Endothelial cell of umbilical vein (primary cell): ENCODE data around the gene TRPC6. TPM values are rescaled to one million over a fixed set of nuclear protein-coding genes. Genes with fewer than 3 reads are reported as not detected.

Experiments used
- BruUV-seq: library from RNA; stranded (reverse); fragments of 400-500 nt; replicated peaks from 2 replicates; lab custom pipeline; 2021; lab: Mats Ljungman, UMichigan
- CTCF ChIA-PET: fragments of 300-600, 350-600 bp; sonication (Branson Sonifier 250); formaldehyde crosslinking; loops from one replicate; lab custom pipeline; 2021; ENCODE audit warnings: antibody characterized with exemption, inconsistent platforms; lab: Charles Lee
- POLR2A ChIA-PET: fragments of 300-600, 350-600 bp; sonication (Branson Sonifier 250); formaldehyde crosslinking; loops from one replicate; lab custom pipeline; 2021; ENCODE audit warnings: antibody characterized with exemption, inconsistent platforms; lab: Charles Lee
- DNase-seq: peaks from one replicate; pipeline ENCODE4 v3.0.0-alpha.2; 2011; ENCODE audit warnings: low read depth, low spot score
- FAIRE-seq: peaks from 2 replicates; lab custom pipeline; 2011; peaks lifted over from hg19 to GRCh38; lab: Jason Lieb, UNC
- H2AFZ ChIP-seq: 2 replicates; pipeline ENCODE4 v1.6.0; 2012; ENCODE audit warnings: low read depth, low read length, control low read depth, inconsistent platforms
- H3K27ac ChIP-seq: 2 replicates; pipeline ENCODE4 v1.5.1; 2011; ENCODE audit warnings: low read depth, mild to moderate bottlenecking, control low read depth, low read length, moderate library complexity; ENCODE audit not compliant: insufficient read depth
- H3K27me3 ChIP-seq, 2 experiments: 2 replicates each; pipeline versions ENCODE4 v1.6.0 to v1.6.1; 2011; ENCODE audit warnings: low read length in 2 of 2, mixed read lengths in 1 of 2; ENCODE audit not compliant: control insufficient read depth in 2 of 2, insufficient read depth in 2 of 2
- H3K36me3 ChIP-seq, 2 experiments: 2 replicates in 1 of 2; 3 replicates in 1 of 2; pipeline ENCODE4 v1.5.1; 2011; ENCODE audit warnings: low read length in 2 of 2, mild to moderate bottlenecking in 1 of 2, moderate library complexity in 1 of 2; ENCODE audit not compliant: control insufficient read depth in 2 of 2, insufficient read depth in 2 of 2; ENCODE audit errors: extremely low read depth in 1 of 2
- H3K4me1 ChIP-seq: 3 replicates; pipeline ENCODE4 v1.5.1; 2011; ENCODE audit warnings: mild to moderate bottlenecking, low read length; ENCODE audit not compliant: control insufficient read depth, insufficient read depth; ENCODE audit errors: extremely low read depth
- H3K4me2 ChIP-seq: 2 replicates; pipeline ENCODE4 v1.6.1; 2011; ENCODE audit warnings: low read length, control low read depth, mixed read lengths; ENCODE audit not compliant: insufficient read depth
- H3K4me3 ChIP-seq, 3 experiments: fragments of 200-600 bp in 1 of 3; sonication (generic), shearing (Covaris generic) in 1 of 3; replicated peaks in 1 of 3; 2 replicates each; pipeline ENCODE4 v1.5.1; 2011 to 2016; ENCODE audit warnings: control low read depth in 3 of 3, low read length in 3 of 3, mild to moderate bottlenecking in 2 of 3, inconsistent platforms in 1 of 3, low read depth in 1 of 3, moderate library complexity in 1 of 3; ENCODE audit not compliant: insufficient read depth in 1 of 3
- H3K79me2 ChIP-seq: 2 replicates; pipeline ENCODE4 v1.6.0; 2012; ENCODE audit warnings: low read length, inconsistent platforms; ENCODE audit not compliant: control insufficient read depth, insufficient read depth
- H3K9ac ChIP-seq: replicated peaks from 2 replicates; pipeline ENCODE3; 2011; ENCODE audit warnings: low read length, control low read depth; ENCODE audit not compliant: insufficient read depth; ENCODE audit errors: extremely low read depth
- H3K9me1 ChIP-seq: replicated peaks from 3 replicates; pipeline ENCODE4 v1.6.0; 2011; ENCODE audit warnings: mild to moderate bottlenecking, low read length; ENCODE audit not compliant: control insufficient read depth, insufficient read depth; ENCODE audit errors: extremely low read depth
- H3K9me3 ChIP-seq: replicated peaks from 2 replicates; pipeline ENCODE4 v1.5.1; 2012; ENCODE audit warnings: low read length, inconsistent platforms; ENCODE audit not compliant: control insufficient read depth, insufficient read depth
- H4K20me1 ChIP-seq: replicated peaks from 2 replicates; pipeline ENCODE3; 2011; ENCODE audit warnings: mild to moderate bottlenecking, low read length; ENCODE audit not compliant: control insufficient read depth, insufficient read depth; ENCODE audit errors: extremely low read depth
- CTCF ChIP-seq, 2 donors: IDR thresholded peaks; 1 replicate in 1 of 2; 2 replicates in 1 of 2; pipeline ENCODE4 v1.5.1; 2011; ENCODE audit warnings: low read length in 2 of 2, mild to moderate bottlenecking in 2 of 2, moderate library complexity in 2 of 2, control low read depth in 1 of 2, inconsistent platforms in 1 of 2, low read depth in 1 of 2; ENCODE audit not compliant: insufficient read depth in 1 of 2; ENCODE audit errors: extremely low read depth in 1 of 2
- EZH2 ChIP-seq: IDR thresholded peaks from 2 replicates; pipeline ENCODE4 v1.6.1; 2012; ENCODE audit warnings: borderline replicate concordance, low read depth, mild to moderate bottlenecking, moderate library complexity, low read length, inconsistent platforms; ENCODE audit not compliant: severe bottlenecking
- FOS ChIP-seq: IDR thresholded peaks from 2 replicates; pipeline ENCODE4 v1.6.1; 2011; ENCODE audit warnings: mild to moderate bottlenecking, low read length, moderate library complexity, borderline replicate concordance; ENCODE audit not compliant: insufficient read depth
- GATA2 ChIP-seq: IDR thresholded peaks from 2 replicates; pipeline ENCODE4 v1.7.0; 2011; ENCODE audit warnings: low read depth, mild to moderate bottlenecking, moderate library complexity, mixed read lengths, low read length; ENCODE audit not compliant: insufficient read length, insufficient read depth
- JUN ChIP-seq: IDR thresholded peaks from 2 replicates; pipeline ENCODE4 v1.6.1; 2011; ENCODE audit warnings: borderline replicate concordance, low read depth; ENCODE audit not compliant: insufficient read length, insufficient read depth
- MAX ChIP-seq: IDR thresholded peaks from 2 replicates; pipeline ENCODE4 v1.6.1; 2011; ENCODE audit not compliant: insufficient read depth, insufficient read length
- MYC ChIP-seq: IDR thresholded peaks from one replicate; pipeline ENCODE4 v1.6.1; 2011; ENCODE audit warnings: mild to moderate bottlenecking, low read depth, low read length
- POLR2A ChIP-seq: IDR thresholded peaks from 2 replicates; pipeline ENCODE4 v1.6.1; 2012; ENCODE audit warnings: low read depth, mild to moderate bottlenecking, control low read depth, low read length
- POLR2AphosphoS5 ChIP-seq: IDR thresholded peaks from 2 replicates; pipeline ENCODE4 v1.6.1; 2012; ENCODE audit warnings: low read depth, mild to moderate bottlenecking, control low read depth, low read length, moderate library complexity; ENCODE audit not compliant: insufficient read depth
- dilution Hi-C: fragments of 300-500 bp; cut with MboI; formaldehyde crosslinking; loops from one replicate; pipeline ENCODE4 v1.15.0; 2019; ENCODE audit warnings: low sequenced_read_pairs; ENCODE audit not compliant: extremely low pct_ligation_motif_present
- intact Hi-C: fragments of 100-400 bp; cut with micrococcal nuclease; formaldehyde crosslinking; loops from one replicate; pipeline ENCODE4 v1.10.0; 2022
- polyA plus RNA-seq, 4 experiments: library from polyadenylated mRNA; depleted of rRNA in 3 of 4; stranded (reverse) in 3 of 4; unstranded in 1 of 4; fragments of >200 nt; gene quantifications; 2 replicates each; pipeline versions ENCODE4 v1.2.1 to v1.2.3, GENCODE V29; 2011 to 2012; ENCODE audit warnings: missing spikeins in 1 of 4
- total RNA-seq: library from RNA; stranded (reverse); gene quantifications from 2 replicates; pipeline ENCODE4 v1.2.3, GENCODE V29; 2021

The TRPC6 gene
- total and polyA plus RNA-seq, 2 donors (not counting 3 experiments of a cell fraction or from before 2014, with no cell fraction given) = not detected

GRCh38 chr11:101442171-101442570 is 141.6 kb downstream of the TRPC6 start:
- Histone ChIP-seq H4K20me1 (no peaks in the 10 kb centered on the region), H3K36me3 (no peaks in the 10 kb centered on the region), H3K9ac (no peak overlapping the region), H2AFZ (no peak overlapping the region), H3K4me3 (no peak overlapping the region), H3K27ac (no peak overlapping the region), H3K79me2 (no peaks in the 10 kb centered on the region), H3K4me1 (no peaks in the 10 kb centered on the region), H3K9me3 (no peaks in the 10 kb centered on the region), H3K4me2 (no peak overlapping the region), H3K27me3 (no peaks in the 10 kb centered on the region), H3K9me1 (no peaks in the 10 kb centered on the region)
- DNase-seq (no peak), FAIRE-seq (no peak)
- no TSS peak for BruUV-seq
- dilution Hi-C loops = no loop called here
- POLR2A ChIA-PET = no interaction called here
- no peak for TF ChIP-seq POLR2A
- no peak for TF ChIP-seq GATA2
- no peak for TF ChIP-seq CTCF (IDR thresholded peaks at IDR 0.05; ENCODE audit: extremely low read depth in 1 of 2, insufficient read depth in 1 of 2, low read depth in 1 of 2, low read length in 2 of 2)
- TF ChIP-seq EZH2 = no peak
- TF ChIP-seq FOS = no peak
- TF ChIP-seq POLR2AphosphoS5 = no peak
- TF ChIP-seq MYC = no peak
- no peak for TF ChIP-seq JUN
- TF ChIP-seq MAX = no peak
- CTCF ChIA-PET = no interaction called here
- intact Hi-C loops = no loop called here
